Neural progenitor cell (in vitro differentiated cells): ENCODE results near the gene S100A5.

ENCODE experiments used
- CTCF ChIP-seq: fragments of 200-600 bp; sonication (generic); IDR thresholded peaks from 2 replicates; pipeline ENCODE4 v1.5.1; 2017; ENCODE audit warnings: antibody characterized with exemption, mild to moderate bottlenecking
- EZH2 ChIP-seq: fragments of 200-600 bp; sonication (generic); IDR thresholded peaks from 2 replicates; pipeline ENCODE4 v1.6.1; 2017; ENCODE audit warnings: antibody characterized with exemption, mild to moderate bottlenecking, moderate library complexity
- EZH2phosphoT487 ChIP-seq: fragments of 200-600 bp; sonication (generic); IDR thresholded peaks from 2 replicates; pipeline ENCODE4 v1.6.1; 2017; ENCODE audit warnings: antibody characterized with exemption

GRCh38 chr1:153543736-153544135, 3.0 kb upstream of the S100A5 start:
- TF ChIP-seq CTCF = no peak
- no peak for TF ChIP-seq EZH2phosphoT487
- TF ChIP-seq EZH2 = no peak
